ENCODE measurements around the gene EPHA10.
"Not testable (repeated sequence)": the region's sequence is repeated elsewhere in the genome, so short reads cannot be mapped to it uniquely, and the experiment has no call there.

EPHA10 gene

GRCh38 chr1:37771440-37771839 lies 6.5 kb upstream of the EPHA10 start:
- DNase-seq (ENCODE audit: low spot score) = not testable (repeated sequence)

GRCh38 chr1:37767488-37767887 lies 2.6 kb upstream of the EPHA10 start:
- DNase-seq (ENCODE audit: low spot score) = no peak

- DNase-seq (ENCODE audit: low spot score) = no peak
Observed at GRCh38 chr1:37765916-37766664, 1.2 kb upstream of the EPHA10 start.

GRCh38 chr1:37764414-37764825 lies 500 bp downstream of the EPHA10 start:
- peak; percentile 51 for DNase-seq (ENCODE audit: low spot score)

GRCh38 chr1:37763791-37764413 lies 1.0 kb downstream of the EPHA10 start:
- no peak for DNase-seq (ENCODE audit: low spot score)

GRCh38 chr1:37762516-37762915 lies 2.4 kb downstream of the EPHA10 start:
- no peak for DNase-seq (ENCODE audit: low spot score)

GRCh38 chr1:37761416-37762095 lies 3.4 kb downstream of the EPHA10 start:
- DNase-seq (ENCODE audit: low spot score) = no peak

GRCh38 chr1:37759451-37759850 lies 5.5 kb downstream of the EPHA10 start:
- DNase-seq (ENCODE audit: low spot score) = no peak

GRCh38 chr1:37755951-37756560 lies 8.9 kb downstream of the EPHA10 start:
- no peak for DNase-seq (ENCODE audit: low spot score)

- DNase-seq (ENCODE audit: low spot score) = no peak
Observed at GRCh38 chr1:37755290-37755689, 9.6 kb downstream of the EPHA10 start.

GRCh38 chr1:37753473-37754321 lies 11.2 kb downstream of the EPHA10 start:
- no peak for DNase-seq (ENCODE audit: low spot score)

GRCh38 chr1:37752583-37753471 lies 12.1 kb downstream of the EPHA10 start:
- peak; percentile 6 for DNase-seq (ENCODE audit: low spot score)

- no peak for DNase-seq (ENCODE audit: low spot score)
Observed at GRCh38 chr1:37752213-37752582, 12.7 kb downstream of the EPHA10 start.

GRCh38 chr1:37748565-37748964 lies 16.4 kb downstream of the EPHA10 start:
- DNase-seq (ENCODE audit: low spot score) = no peak

- DNase-seq (ENCODE audit: low spot score) = no peak
Observed at GRCh38 chr1:37746806-37747205, 18.1 kb downstream of the EPHA10 start.

- DNase-seq (ENCODE audit: low spot score) = no peak
Observed at GRCh38 chr1:37741662-37742061, 23.3 kb downstream of the EPHA10 start.

- DNase-seq (ENCODE audit: low spot score) = no peak
Observed at GRCh38 chr1:37741130-37741529, 23.8 kb downstream of the EPHA10 start.

GRCh38 chr1:37739222-37739621 lies 25.7 kb downstream of the EPHA10 start:
- DNase-seq (ENCODE audit: low spot score) = no peak

- not testable (repeated sequence) for DNase-seq (ENCODE audit: low spot score)
Observed at GRCh38 chr1:37738619-37739018, 26.3 kb downstream of the EPHA10 start.

GRCh38 chr1:37737975-37738374 lies 26.9 kb downstream of the EPHA10 start:
- not testable (repeated sequence) for DNase-seq (ENCODE audit: low spot score)

Measured in kidney capillary endothelial cell (primary cell).